T-helper 2 cell treated with Interferon-gamma antibody and Interleukin-4, amounts not matched to agents 100 ng/mL and 5 ng/mL, for 36 hours (primary cell): ENCODE data around the gene SLC39A12. TPM values are rescaled to one million over a fixed set of nuclear protein-coding genes. Genes with fewer than 3 reads are reported as not detected.

Source experiments
- intact Hi-C: fragments of 100-400 bp; cut with micrococcal nuclease; formaldehyde crosslinking; loops from one replicate; pipeline ENCODE4 v1.15.1; 2023
- total RNA-seq: library from RNA; stranded (reverse); gene quantifications from 2 replicates; pipeline ENCODE4 v1.2.3, GENCODE V29; 2022

Gene SLC39A12
- total RNA-seq, 1 donor from 2014 or later: not detected

DNA sequence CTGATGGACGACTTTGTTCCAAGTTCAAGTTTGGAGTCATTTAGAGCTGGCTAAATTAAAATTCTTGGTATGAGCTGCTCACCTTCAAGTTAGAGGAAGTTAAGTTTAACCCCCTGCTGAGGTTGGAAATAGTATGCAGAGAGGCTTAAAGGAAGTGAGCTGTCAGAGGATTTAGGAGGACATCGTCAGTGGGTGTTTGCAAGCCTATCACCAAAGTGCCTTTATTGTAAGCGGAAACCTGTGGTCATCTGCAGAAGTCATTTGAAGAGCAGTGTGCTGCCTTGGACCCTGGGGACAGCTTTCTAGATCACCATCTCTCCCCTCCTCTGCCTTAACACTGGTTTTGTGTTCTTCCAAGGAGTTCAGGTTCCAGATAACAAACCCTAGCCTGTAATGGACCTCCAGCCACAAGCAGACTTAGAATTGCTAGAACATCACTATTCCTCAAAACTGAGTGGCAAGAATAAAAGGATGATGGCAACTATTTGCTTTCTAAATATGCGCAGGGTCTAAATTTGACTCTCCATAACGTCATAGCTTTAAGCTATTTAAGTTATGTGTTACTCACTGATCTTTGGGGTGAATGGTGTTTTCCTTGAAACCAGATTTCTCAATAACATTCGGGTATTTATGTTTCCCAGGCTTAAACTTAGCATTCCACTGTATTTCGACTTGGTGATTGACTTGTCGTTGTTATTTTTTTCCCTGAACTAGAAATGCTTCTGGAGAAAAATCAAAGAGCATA lies 93.4 kb downstream of the SLC39A12 start:
- intact Hi-C loops: no loop called here

DNA sequence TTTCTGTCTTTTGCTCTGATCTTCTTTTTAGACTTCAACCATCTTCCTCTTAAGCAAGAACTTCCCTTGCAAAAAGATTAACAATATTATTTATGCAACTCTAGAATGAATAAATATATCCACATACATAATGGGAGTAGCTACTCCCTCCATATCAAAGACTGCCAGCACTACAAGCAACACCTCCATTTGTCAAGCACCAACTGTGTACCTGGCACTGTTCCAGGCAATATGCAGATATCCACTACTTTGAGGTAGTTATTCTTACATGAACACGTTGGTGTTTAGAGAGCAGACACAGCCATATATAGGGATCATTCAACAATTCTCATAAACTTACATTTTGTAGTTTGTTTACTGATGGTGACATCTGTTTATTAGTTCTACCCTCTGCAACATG lies 104.9 kb downstream of the SLC39A12 start:
- intact Hi-C loops: no loop called here

DNA sequence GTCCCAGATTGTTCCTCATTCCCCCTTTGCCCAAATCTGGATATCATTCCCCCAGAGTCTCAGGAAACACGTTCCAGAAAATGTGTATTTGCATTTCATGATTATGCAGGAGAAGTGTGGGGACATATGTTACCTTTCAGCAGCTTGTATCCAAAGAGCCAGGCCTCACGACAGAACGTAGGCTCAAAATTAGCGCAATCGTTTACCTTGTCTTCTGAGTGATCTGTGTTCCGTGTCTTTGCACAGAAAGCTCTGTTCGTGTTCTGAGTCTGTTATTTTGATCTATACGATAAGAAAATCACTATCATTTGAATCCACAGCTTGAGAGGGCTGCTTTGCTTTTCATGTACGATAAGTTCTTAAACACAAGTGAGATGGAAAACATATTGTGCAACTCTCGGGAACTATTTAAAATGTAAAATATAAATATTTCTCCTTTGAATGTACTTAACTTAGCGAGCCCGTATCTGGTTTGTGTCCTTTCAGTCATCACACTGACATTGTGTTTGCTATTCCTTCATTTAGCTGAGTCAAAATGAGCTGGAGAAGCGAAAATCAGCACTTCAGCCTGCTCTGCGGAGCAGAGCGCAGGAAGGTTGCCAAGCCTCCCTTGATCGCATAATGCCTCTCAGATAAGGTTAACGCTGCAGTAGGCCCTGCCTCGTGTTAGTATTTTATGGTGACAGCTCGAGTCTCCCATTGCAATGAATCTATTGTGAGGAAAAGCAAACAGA lies 108.3 kb downstream of the SLC39A12 start:
- intact Hi-C loops: no loop called here

- intact Hi-C loops: no loop called here
Measured at GRCh38 chr10:18066947-18067346, 115.2 kb downstream of the SLC39A12 start.

DNA sequence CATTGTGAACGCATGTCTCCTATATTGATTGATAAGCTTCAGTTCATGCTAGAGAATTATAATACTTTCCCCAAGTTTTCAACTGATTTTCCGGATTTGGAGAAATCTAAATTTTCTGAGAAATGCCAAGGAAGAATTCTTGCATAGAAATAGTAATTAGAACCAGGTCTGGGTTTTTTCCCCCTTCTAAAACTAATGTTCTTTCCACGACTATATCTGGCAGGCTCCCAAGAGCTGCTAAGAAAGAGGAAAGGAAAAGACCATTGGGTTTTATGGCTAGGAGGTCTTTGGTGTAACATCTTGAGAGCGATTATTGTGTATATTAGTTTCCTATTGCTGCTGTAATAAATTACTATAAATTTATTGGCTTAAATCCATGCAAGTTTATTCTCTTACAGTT lies 116.7 kb downstream of the SLC39A12 start:
- intact Hi-C loops: no loop called here

GRCh38 chr10:18071591-18071990 lies 119.9 kb downstream of the SLC39A12 start:
- intact Hi-C loops: no loop called here

GRCh38 chr10:18073314-18073713 lies 121.6 kb downstream of the SLC39A12 start:
- intact Hi-C loops: no loop called here

DNA sequence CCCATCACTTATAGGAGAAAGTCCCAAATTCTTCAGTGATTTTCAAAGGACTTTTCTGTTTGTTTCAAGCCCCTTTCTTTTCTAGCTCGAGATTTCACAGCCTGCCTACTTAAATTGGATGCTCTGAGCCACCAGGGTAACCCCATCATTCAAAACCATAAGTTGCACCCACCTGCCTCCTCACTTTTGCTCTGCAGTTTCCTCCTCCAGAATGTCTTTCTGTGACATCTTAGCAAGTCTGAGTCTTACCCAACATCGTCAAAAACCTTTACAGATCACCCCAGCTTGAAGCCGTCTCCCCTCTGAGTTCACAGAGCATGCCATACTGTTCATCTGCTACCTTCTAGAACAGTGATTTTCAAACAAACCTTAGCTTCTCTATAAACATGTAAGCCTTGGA lies 124.2 kb downstream of the SLC39A12 start:
- intact Hi-C loops: no loop called here

GRCh38 chr10:18079665-18080295 lies 128.1 kb downstream of the SLC39A12 start:
- intact Hi-C loops: no loop called here

GRCh38 chr10:18082381-18082780 lies 130.7 kb downstream of the SLC39A12 start:
- intact Hi-C loops: no loop called here

DNA sequence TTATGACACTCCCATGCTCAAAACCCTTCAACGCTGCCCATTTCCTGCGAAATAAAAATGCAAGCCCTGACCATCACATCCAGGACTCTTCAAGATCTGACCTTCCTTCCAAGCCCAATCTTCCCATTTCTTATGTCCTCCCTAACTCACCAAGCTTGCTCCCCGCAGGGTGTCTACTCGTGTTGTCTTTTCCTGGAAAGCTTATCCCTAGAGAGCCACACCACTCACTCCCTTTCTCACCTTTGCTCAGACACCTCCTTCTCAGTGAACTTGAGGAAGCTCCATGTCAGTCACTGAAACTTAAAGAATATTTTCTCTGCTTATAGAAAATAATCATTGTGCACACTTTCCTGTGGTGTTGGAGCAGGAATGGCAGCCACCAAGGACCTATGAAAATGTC lies 134.1 kb downstream of the SLC39A12 start:
- intact Hi-C loops: no loop called here

GRCh38 chr10:18086746-18087145 lies 135.0 kb downstream of the SLC39A12 start:
- intact Hi-C loops: no loop called here

GRCh38 chr10:18087355-18087754 lies 135.6 kb downstream of the SLC39A12 start:
- intact Hi-C loops: no loop called here

Other genes with a start within 250 kb of the SLC39A12 start
- gene TMEM236, start 199.7 kb upstream of the SLC39A12 start, total RNA-seq: 0.05 TPM in 1 of 2 replicates, not detected in the other
- not detected in 2 replicates for gene MRC1, start 142.6 kb upstream of the SLC39A12 start, total RNA-seq
- 0.14 and 0.23 TPM in 2 replicates for gene CACNB2, start 188.5 kb downstream of the SLC39A12 start, total RNA-seq